GM21528 (cell line): Measurements from ENCODE around the gene MPP3.

Experiments
- ATAC-seq: cut with Tn5 transposase; IDR thresholded peaks from one replicate; pipeline ENCODE4 v1.9.1; 2021; ENCODE audit warnings: mild to moderate bottlenecking, moderate library complexity; ENCODE audit not compliant: unreplicated experiment, low FRiP score

MPP3 gene

DNA sequence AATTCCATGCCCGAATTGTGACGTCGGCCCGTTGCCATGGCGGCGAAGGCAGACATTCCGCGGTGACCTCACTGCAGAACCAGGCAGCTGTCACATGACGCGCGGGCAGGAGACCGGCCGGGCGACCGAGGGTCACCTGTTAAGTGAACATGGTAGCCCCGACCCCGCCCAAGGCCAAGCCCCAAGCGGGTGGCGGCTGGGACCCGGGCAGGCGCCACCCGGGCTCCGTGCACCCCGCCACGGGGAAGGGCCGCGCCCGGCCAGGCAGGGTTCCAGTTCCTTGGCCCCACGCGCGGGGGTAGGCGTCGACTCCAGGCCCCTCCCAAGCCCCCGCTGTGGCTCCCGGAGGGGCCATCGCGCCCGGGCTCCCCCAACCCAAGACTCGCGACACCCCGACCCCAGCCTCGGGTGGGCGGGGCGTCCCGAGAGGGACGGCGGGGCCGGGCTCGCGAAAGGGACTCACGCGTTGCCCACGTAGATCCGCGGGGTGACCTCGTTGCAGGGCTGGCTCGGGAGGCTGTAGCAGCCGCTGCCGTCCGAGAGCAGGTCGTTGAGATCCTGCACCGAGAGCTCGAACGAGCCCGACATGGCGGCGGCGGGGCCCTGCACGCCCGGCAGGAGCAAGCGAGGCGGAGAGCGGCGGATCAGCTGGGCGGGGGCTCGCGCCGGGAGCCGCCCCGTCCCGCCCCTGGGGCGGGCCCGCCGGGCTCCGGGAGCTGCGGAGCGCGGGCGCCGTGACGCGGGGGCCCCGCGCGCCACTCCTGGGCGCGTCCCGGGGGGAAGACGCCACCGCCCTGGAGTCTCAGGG lies 54.4 kb downstream of the MPP3 start, which contains the start of gene DUSP3:
DUSP3 (minus strand) TSS at position 641 of the 808 bp plus-strand sequence; CDS start at position 588, 53 bp downstream.
- peak; percentile 76 for ATAC-seq

- ATAC-seq = no peak
These were observed 58.4 kb downstream of the MPP3 start for GRCh38 chr17:43774304-43775250.

DNA sequence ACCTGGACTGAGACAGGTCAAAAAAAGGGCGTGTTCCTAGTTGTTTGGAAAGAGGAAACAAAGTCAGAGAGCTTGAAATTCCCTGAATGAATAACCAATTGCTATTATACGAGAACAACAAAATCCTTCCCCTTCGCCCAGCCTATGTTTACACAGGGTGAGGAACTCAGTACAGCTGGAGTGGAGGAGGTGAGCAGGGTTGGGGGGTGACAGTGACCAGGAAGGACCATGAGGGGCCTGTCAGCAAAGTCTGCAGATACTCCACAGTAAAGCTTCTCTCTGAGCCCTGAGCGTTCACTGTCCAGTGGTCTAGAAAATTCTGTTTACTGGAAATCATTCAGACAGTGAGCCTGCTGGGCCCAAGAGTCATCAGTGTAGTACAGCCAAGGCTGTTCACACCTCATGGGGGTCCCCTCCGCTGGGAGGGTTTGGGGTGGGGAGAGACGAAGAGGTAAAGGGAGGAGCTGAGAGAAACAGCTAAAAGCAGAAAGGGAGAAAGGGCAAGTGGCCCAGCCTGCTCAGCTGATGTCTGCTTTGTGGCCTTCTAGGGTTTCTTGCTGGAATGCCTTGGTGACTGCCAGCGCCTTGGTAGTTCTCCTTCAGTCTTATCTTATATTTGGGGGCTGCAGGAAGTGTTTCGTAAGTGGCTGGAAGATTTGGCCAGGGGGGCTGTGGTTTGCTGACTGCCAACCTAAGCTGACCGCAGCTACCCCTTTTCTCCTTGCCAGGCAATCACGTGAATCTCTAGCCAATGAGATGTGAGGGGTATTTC lies 59.9 kb downstream of the MPP3 start:
- no peak for ATAC-seq

GRCh38 chr17:43771463-43771862 lies 61.5 kb downstream of the MPP3 start:
- ATAC-seq = no peak

DNA sequence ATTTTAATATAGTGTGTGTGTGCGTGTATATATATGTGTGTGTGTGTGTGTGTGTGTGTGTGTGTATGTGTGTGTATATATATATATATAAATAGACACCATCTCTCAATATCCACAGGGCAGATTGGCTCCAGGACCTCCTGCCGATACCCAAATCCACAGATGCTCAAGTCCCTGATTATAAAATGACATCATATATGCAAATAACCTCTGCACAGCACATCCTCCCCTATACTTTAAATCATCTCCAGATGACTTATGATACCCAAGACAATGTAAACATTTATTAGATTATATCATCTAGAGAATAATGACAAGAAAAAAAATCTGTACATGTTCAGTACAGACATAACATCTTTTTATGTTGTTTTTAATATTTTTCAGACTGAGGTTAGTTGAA lies 62.0 kb downstream of the MPP3 start:
- ATAC-seq = no peak

DNA sequence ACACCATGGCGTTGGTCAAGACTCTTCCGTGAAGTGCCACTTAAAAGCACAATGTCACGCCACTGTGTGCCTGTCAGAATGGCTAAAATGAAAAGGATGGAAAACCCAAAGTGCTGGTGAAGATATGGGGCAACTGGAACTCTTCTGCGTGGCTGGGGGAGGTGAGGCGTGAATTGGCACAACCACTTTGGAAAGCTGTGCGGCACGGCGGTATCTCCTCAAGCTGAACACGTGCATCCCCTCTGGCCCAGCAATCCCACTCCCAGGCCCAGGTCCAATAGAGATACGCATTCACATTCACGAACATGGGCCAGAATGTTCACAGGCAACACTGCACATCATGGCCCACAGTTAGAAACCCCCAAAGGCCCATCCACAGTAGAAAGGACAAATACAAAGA lies 63.1 kb downstream of the MPP3 start:
- ATAC-seq = no peak

DNA sequence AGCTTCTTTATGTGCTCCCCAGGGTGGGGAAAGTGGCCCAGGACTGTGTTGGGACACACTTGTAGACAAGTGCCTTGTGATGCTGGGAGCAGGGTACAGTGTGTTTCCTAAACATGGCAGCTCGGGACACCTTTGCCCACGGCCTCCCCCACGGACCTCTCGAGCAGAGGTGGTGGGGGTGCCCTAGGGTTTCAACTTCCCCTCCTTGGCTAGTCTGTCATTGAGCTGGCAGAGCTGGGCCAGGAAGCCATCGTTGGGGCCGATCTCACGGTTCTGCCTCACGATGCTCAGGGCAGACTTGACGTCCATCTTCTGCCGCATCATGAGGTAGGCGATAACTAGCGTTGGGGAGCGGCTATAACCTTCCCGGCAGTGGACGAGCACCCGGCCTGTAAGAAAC lies 63.5 kb downstream of the MPP3 start:
- ATAC-seq = no peak

DNA sequence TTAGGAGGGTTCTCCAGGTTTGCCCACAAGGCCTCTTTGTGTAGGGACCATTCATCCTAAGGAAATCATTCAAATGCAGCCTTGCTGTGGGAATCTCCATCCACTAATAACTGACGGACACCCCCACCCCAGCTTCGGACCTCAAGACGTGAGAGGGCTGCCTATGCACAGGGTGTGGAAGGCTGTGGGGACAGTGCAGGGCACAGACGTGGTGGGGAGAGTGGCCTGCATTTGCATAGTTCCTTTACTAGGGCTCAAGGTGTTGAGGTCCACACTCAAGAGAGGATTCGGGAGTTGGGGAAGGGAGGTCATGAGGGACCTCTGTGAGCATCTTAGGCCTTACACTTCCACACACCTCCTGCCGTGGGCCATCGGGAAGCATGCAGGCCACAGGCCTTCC lies 64.0 kb downstream of the MPP3 start:
- ATAC-seq = no peak

DNA sequence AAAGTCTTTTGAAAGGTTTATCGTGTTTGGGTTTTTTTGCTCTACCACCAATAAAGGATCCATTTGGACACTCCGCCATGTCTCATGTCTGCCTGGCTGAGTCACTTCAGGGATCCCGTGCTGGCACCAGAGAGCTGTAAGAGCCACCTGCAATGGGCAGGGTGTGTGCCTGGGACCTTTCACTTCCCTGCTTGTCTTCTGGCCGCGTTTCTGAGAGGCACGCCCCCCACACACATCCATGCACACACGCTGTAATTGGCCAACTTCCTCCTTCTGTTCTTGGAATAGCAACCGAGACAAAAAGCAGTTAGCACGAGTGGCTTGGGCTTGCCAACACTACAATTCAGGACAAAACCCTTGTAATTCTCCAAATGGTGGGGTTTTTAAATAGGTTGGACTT lies 64.6 kb downstream of the MPP3 start:
- no peak for ATAC-seq

DNA sequence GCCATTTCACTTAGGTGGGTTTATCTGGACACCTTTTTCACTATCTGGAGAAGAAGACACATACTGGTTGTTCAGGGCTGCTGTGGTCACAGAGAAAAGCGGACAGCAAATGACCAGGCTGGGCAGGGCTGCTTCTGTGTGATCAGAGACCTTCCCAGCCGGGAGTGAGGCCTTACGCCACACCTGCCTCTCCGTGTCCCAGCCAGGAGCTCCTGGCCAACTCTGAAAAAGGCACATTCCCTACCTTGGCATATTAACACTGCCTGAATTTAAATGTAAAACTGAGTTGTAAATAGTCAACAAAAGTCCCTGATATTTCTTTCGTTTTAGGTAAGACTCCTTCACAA lies 65.3 kb downstream of the MPP3 start:
- ATAC-seq = no peak

DNA sequence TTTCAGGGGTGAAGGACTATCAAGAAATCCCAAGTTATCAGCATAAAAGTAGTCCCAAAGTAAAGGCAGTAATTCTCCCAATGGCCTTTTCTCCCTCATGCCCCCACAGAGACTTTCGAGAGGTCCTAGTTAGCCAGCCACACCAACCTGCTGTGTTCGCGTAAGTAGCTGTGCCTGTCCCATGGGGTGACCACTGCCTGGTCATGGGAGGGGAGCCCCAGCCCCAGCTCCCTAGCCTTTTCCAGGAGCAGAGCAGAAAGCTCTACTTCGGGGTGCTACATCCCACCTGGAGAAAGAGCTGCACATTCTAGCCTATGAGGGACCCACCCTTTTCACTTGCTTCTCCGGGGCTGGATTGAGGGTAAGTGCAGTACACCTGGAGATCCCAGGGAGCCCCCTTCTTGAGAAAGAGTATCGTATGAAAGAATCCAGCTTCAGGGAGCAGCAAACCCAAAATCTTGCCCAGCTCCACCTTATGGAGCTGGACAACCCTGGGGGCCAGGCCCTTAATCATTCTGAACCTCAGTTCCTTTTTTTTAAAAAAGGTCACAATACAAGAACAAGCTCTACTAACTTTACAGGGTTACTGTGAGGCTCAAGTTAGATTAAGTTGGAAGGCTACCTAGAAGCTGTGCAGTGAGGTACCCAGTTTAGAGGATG lies 65.8 kb downstream of the MPP3 start:
- no peak for ATAC-seq

DNA sequence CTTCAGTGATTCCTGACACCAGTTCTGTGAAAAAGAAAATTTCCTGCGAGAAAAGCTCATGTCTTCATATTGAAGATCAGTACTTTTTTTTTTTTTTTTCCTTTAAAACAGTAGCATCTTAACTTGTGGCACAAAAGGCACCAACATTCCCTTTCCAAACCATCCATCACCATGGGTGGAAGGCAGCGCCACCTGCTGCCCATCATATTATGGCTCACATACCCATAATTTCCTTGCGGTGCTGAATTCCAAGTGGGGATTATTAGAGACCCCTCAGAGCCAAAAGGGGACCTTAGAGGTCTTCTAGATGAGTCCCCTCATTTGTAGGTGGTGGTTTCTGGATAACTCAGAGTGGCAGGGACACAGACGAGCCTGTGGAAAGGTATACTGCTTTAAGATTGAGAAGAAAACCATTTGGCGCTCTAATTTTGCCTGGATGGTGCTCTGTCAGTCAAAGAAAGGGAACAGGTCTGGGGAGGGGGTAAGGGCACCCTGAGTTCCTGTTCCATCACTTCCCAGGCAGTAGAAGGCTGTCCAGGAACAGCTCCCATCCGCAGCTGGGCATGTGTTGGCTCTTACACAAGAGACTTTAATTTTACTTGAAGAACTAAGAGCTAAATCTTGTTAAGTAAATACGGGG lies 66.4 kb downstream of the MPP3 start:
- ATAC-seq = no peak

DNA sequence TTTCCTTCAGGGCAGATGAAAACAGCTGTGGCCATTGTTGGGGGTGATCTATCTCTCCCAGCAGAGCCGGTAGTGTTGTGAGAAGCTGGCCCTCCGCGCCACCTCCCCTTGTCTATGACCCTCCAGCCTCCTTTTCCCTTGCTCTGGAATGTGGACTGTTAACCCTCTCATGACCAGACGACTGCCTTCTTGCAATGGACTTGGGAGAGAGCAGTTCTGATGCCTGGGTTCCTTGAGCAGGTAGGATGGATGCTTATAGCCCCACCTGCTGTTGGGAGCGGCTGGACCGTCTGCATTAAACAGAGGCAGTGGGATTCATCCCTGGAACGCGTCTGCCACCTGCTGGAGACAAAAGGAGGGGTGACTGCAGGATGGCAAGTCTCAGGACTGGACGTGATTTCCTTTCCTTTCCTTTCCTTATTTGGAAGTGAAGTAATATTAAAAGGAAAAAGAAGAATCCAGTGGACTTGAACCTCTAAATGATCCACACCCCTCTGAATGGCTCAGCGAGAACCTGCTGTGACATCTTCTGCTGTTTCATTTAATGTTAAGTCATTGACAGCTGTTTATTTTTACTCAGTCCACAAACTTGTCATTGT lies 72.6 kb downstream of the MPP3 start:
- no peak for ATAC-seq

GRCh38 chr17:43759836-43760235 lies 73.1 kb downstream of the MPP3 start:
- no peak for ATAC-seq

GRCh38 chr17:43758497-43759174 lies 74.3 kb downstream of the MPP3 start, which contains the start of gene SOST:
Gene SOST, minus strand, starts transcription at chr17:43758791. Its CDS starts 50 bp downstream, at chr17:43758741.
- no peak for ATAC-seq

DNA sequence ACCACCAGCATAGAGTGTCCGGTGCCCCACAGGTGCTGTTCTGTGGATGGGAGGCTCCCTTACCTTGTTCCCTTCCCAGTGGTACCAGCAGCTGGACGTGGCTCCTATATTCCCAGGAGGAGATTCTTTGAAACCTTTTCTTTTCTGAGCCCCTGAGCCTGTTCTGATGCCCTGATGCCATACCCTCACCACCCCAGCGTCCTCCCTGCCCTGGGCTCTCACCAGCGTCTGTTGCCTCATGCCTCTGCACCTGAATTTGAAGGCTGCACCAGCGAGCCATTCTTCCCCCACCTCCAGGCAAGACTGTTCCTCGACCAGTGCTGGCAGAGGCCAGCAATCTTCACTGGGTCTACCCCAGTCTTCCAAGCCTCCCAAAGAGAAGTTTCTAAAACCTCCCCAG lies 74.9 kb downstream of the MPP3 start:
- ATAC-seq = no peak

DNA sequence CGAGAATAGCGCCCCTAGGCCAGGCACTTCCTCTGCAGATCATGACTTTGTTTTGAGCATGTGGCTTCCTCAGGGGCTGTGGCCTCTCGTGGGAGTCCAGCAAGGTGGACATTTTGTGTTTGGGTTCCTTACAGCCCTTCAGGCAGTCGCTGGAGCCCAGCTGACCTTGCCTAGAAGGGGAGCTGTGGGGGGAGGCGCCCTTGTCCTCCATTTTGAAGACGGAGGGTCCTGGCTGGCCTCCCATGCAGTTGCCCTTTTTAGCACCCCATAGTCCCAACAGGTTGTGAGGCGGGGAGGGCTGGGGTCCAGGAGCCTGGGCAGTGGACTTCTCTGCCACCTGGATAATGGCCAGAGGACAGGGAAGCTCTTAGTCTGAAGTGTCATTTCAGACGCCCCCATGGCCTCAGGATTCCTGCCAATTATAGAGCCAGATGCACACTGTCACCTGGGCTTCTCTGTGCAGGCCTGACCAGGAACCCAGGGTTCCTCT lies 75.7 kb downstream of the MPP3 start:
- no peak for ATAC-seq

DNA sequence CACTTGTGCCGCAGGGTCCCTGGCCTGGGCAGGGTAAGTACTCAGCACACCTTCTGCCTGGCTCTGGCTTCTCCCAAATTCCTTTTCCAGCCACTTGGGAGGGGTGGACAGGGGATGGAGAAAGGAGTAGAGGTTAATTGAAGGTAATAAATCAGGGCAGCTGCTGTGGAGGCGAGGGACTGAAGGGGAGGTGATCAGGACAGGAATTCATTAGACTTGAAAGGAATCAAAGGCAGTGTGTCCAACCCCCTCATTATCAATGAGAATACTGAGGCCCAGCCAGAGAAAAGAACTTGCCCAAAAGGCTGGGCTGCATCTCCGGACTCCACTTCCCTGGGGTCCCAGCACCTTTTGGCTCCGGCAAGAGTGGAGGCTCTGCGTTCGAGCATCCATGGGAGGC lies 76.7 kb downstream of the MPP3 start:
- ATAC-seq = no peak
